Measurements from ENCODE around the gene GLIS1. TPM values are rescaled to one million over a fixed set of nuclear protein-coding genes. Genes with fewer than 3 reads are reported as not detected.

GLIS1 gene
- under 1 TPM in 4 of 9 donors, not detected in 5; 0.12 to 0.35 (median 0.15) TPM for total RNA-seq
- under 1 TPM in 1 of 2 donors, not detected in 1; 0.06 TPM for polyA plus RNA-seq
- long read RNA-seq, donor 1 = 0 reads
- long read RNA-seq, donor 2 = 0 reads
- long read RNA-seq, donor 3 = 0 reads

GRCh38 chr1:53739109-53739681 is at the start of gene GLIS1:
TSS of gene GLIS1 (minus strand) at chr1:53739164. CDS start at chr1:53738064, 1,100 bp downstream.
- DNase-seq = peak; percentile 82 to 91 (median 83)
- Histone ChIP-seq H3K4me1 (peaks cover 6 to 25% (median 16%) of the 10 kb centered on the region in 12 donors), H3K4me3 (peak within 1 kb of the TSS; percentile 49 to 89 (median 62)), H3K27ac (peak within 1 kb of the TSS in 2 of 12 donors; percentile 31 to 38), H3K36me3 (no peaks in the 10 kb centered on the region), H3K27me3 (peaks cover 11 to 79% (median 36%) of the 10 kb centered on the region in 9 donors), H3K9me3 (peaks cover 0 to 6% (median 0%) of the 10 kb centered on the region in 12 donors)
- TF ChIP-seq POLR2A (IDR thresholded peaks at IDR 0.05) = no peak
- 0 to 1% (median 0%) methylated on average over 23 to 73 of the region's 73 CpGs for WGBS, 4 donors
- ATAC-seq = peak; percentile 94 to 100 (median 98)
- intact Hi-C loops (cut with DNase I) = no loop called here

DNA sequence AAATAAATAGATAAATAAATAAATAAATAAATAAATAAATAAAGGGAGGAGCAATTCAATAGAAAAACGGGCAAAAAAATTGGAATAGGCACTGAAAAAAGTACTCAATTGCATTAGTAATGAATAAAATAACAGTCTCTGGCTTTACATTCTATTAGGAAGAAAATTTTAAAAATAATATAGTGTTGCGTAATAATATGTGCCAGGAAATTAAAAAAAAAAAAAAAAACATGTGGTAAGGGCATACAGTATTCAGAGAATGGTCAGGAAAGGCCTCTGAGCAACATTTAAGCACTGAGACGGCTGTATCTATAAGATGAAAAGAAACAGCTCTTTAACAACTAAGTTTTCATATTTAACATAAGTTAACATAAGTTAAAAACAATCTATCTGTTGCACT is 48.7 kb upstream of the GLIS1 start:
- intact Hi-C loops (cut with DNase I) = no loop called here
- TF ChIP-seq, protein P1, sequence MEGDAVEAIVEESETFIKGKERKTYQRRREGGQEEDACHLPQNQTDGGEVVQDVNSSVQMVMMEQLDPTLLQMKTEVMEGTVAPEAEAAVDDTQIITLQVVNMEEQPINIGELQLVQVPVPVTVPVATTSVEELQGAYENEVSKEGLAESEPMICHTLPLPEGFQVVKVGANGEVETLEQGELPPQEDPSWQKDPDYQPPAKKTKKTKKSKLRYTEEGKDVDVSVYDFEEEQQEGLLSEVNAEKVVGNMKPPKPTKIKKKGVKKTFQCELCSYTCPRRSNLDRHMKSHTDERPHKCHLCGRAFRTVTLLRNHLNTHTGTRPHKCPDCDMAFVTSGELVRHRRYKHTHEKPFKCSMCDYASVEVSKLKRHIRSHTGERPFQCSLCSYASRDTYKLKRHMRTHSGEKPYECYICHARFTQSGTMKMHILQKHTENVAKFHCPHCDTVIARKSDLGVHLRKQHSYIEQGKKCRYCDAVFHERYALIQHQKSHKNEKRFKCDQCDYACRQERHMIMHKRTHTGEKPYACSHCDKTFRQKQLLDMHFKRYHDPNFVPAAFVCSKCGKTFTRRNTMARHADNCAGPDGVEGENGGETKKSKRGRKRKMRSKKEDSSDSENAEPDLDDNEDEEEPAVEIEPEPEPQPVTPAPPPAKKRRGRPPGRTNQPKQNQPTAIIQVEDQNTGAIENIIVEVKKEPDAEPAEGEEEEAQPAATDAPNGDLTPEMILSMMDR (IDR thresholded peaks at IDR 0.05) = no peak
- TF ChIP-seq POLR2A (IDR thresholded peaks at IDR 0.05) = no peak
- Histone ChIP-seq H3K4me1 (no peaks in the 10 kb centered on the region), H3K27me3 (no peaks in the 10 kb centered on the region), H3K4me3 (no peak overlapping the region), H3K9me3 (no peaks in the 10 kb centered on the region), H3K36me3 (peaks cover 0 to 82% (median 57%) of the 10 kb centered on the region in 9 donors), H3K27ac (no peak overlapping the region)
- WGBS, 4 donors = 94 to 98% (median 97%) methylated on average over 3 of the region's 3 CpGs
- ATAC-seq (no peak), DNase-seq (no peak)

GRCh38 chr1:53783056-53783455 is 44.1 kb upstream of the GLIS1 start:
- intact Hi-C loops (cut with DNase I) = no loop called here
- Histone ChIP-seq H3K9me3 (no peaks in the 10 kb centered on the region), H3K4me1 (no peaks in the 10 kb centered on the region), H3K36me3 (peaks cover 0 to 68% (median 42%) of the 10 kb centered on the region in 9 donors), H3K27me3 (no peaks in the 10 kb centered on the region), H3K4me3 (no peak overlapping the region), H3K27ac (no peak overlapping the region)
- TF ChIP-seq, protein P1 (IDR thresholded peaks at IDR 0.05) = no peak
- TF ChIP-seq POLR2A (IDR thresholded peaks at IDR 0.05) = no peak
- ATAC-seq (no peak), DNase-seq (no peak)
- 92 to 97% (median 95%) methylated on average over 1 of the region's 1 CpG for WGBS, 4 donors

GRCh38 chr1:53781654-53782053 is 42.7 kb upstream of the GLIS1 start:
- Histone ChIP-seq H3K4me3 (no peak overlapping the region), H3K27me3 (no peaks in the 10 kb centered on the region), H3K27ac (no peak overlapping the region), H3K4me1 (no peaks in the 10 kb centered on the region), H3K36me3 (peaks cover 0 to 64% (median 31%) of the 10 kb centered on the region in 9 donors), H3K9me3 (no peaks in the 10 kb centered on the region)
- DNase-seq (no peak), ATAC-seq (no peak)
- TF ChIP-seq, protein P1 (IDR thresholded peaks at IDR 0.05) = no peak
- TF ChIP-seq POLR2A (IDR thresholded peaks at IDR 0.05) = no peak
- intact Hi-C loops (cut with DNase I) = no loop called here
- WGBS, 4 donors = 94 to 98% (median 95%) methylated on average over 3 of the region's 3 CpGs

All from heart left ventricle (tissue), 16 donors.